HK-2 (cell line): ENCODE results near the gene UBE2E3.
"Not testable (repeated sequence)": the region's sequence is repeated elsewhere in the genome, so short reads cannot be mapped to it uniquely, and the experiment has no call there.

Source experiments
- DNase-seq: peaks from one replicate; pipeline ENCODE4 v3.0.0-alpha.2; 2018; ENCODE audit not compliant: unreplicated experiment

Gene UBE2E3

DNA sequence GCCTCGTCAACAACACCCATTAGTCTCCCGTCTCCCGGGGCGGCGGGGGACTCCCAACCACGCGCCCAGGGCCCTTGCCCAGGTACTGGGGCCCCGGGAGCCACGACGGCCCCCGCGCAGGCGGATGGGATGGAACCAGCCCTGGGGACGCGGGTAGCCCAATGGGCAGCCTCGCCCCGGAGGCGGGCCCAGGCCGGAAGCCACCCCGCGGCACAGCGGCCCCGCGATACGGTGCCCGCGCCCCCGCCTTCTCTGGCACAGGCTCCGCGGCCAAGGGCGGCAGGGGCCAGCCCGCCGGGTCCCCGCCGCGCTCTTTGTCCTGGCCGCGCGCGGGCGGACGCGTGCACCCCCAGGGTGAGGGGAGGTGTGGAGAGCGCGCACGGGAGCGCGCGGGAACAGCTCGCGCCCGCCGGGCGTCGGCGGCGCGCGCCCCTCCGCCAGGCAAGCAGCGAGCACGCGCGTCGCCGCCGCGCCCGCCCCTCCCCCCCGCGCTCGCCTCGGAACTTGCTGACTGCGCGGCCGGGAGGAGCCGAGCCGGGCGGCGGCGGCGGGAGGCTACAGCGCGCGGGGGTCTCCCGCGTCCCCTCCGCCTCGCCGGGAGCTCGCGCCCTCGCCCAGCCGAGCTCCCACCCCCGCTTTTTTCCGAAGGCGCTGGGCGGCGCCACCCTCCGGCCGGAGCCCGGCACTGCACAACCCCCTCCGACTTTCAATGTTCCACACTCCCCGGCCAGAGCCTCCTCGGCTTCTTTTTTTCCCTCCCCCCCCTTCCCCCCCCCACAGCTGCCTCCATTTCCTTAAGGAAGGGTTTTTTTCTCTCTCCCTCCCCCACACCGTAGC lies at the start of gene UBE2E3:
UBE2E3 (plus strand) TSS at position 500 of the 837 bp plus-strand sequence. CDS start 1,438 bp downstream, outside the sequence.
- DNase-seq = peak; percentile 86

DNA sequence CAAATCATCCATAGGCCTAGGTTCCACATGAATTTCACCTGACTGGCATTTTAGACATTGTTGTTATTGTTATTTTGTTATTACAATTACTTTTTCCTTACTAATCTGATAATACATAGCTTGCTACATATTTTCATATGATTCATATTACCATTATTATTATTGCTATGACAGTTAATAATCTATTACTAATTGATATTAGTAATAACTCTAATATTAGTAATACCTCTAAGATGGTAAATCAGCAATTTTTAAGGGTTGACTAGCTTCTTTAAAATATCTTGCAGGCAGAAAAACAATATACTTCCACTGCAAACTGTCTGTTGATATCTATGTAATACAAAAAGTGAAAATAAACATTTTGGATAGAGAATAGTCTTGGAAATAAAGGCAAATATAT lies 48.6 kb upstream of the UBE2E3 start:
- no peak for DNase-seq

DNA sequence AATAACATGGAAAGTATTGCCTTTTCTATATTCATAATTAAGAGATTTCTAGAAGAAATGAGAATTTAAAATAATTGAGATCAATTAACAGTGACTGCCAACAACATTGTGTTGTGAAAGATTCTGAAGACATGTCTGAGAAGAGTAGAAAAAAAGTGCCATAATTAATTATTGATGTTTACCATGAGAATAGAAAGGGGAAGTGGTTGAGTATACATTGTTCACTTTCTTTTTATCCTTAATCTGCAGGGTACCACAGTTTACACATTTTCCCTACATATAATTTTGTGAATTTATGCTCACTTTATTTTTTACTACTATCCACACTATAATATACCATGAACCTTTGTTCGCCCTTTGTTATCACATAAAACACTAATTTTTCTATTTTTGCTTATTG lies 47.1 kb upstream of the UBE2E3 start:
- DNase-seq = no peak

DNA sequence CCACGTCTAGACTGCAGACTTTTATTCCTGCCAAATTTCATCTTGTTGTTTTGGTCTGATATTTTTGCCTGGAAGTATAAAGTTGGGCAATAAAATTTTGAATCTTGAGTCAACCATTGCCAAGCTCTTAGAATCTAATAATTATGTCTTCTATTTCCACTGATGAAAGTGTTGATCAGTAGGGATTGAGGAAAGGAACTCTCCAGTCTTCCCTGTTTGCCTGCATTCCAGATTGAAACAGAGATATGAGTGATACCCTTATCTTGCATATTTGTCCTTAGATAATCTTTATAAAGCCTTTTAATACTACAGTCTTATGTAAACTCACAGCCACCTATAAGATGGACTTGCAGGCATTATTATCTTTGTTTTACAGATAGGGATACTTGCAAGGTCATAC lies 45.5 kb upstream of the UBE2E3 start:
- DNase-seq = no peak

DNA sequence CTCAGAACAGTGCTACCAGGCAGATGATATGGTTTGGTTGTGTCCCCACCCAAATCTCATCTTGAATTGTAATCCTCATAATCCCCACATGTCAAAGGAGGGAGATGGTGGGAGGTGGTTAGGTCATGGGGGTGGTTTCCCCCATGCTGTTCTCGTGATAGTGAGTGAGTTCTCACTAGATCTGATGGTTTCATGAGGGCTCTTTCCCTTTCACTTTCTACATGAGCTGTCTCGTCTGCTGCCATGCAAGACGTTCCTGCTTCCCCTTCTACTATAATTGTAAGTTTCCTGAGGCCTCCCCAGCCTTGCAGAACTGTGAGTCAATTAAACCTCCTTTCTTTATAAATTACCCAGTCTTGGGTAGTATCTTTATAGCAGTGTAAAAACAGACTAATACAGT lies 42.9 kb upstream of the UBE2E3 start:
- DNase-seq = not testable (repeated sequence)

DNA sequence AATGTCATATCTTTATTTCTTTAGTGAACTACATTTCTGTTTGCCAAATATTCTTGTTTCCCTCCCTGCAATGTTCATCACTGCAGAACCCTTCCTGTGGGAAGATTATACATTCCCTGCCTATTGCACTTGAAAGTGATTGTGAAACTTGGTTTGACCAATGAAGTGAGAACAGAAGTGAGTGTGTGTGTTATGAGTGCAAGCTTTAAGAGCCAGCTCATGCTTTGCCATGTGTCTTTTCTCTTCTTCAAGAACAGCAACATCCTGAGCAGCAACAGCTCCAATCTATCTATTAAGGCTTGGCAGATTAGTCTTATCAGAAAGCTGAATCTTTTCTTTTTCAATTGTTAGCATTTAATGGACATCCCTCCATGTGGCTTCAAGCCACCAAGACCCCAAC lies 42.0 kb upstream of the UBE2E3 start:
- no peak for DNase-seq

DNA sequence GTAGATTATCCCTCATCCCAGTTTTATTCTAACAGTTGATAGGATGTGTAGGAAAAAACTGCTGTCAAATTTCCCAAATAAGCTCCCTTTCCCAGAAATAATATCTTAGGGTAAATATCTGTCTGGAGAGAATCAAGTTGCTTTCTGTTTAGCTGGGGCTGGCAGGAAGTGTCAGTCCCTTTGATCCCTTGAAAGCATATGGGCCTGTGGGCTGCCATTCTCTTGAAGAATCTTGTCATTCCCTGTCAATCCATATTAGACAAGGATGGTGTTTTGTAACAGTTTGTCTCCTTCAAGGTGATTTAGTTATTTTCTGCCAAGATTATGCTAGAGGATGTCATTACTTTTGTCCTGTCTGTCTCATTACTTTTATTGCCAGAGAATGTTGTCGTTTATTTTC lies 37.1 kb upstream of the UBE2E3 start:
- DNase-seq = no peak

DNA sequence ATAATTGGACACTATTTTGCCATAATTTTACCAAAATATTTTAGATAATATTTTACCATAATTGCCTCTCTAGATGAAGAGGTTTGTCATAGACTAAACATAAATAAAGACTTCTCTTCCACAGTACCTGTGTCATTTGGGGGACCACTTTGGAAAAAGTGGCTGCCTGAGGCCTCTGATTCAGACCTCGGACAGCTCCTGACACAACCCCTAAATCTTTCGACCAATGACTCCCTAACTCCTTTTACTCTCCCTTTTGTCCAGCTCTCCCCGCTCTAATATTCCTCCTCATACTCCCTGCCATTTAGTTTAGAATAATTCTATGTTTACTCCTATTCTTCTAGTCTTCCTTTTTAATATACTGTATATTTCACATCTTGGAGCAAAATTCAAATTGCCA lies 36.0 kb upstream of the UBE2E3 start:
- DNase-seq = no peak

DNA sequence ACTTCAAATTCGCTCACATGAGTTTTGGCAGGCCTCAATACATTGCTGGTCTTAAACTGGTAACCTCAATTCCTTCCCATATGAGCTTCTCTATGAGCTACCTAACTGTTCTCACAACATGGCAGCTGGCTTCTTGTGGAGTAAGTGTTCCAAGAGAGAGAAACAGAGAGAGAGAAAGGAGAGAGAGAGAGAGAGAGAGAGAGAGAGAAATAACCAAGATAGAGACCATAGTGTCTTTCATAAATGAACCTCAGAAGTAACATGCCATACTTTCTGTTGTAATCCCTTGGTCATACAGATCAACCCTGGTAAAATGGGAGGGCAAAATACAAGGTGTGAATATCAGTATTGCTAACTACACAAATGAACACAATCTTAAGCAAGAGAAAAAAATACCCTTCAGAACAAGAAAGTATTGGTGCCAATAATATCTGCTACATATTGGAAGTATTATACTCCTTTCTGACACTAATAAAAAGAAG lies 33.2 kb upstream of the UBE2E3 start:
- DNase-seq = no peak

DNA sequence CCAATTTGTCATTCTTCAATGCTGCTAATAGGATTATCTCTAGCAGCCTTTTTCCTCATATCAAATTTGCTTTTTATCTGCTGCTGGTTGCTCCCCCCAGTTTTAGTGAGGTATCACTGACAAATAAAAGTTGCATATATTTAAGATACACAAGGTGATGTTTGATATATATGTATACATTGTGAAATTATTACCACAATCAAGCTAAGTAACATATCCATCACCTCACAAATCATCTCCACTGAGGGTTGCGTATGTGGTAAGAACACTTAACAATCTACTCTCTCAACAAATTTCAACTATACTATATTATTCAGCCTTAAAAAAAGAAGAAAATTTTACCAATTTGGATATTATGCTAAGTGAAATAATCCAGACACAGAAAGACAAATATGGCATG lies 30.5 kb upstream of the UBE2E3 start:
- no peak for DNase-seq

DNA sequence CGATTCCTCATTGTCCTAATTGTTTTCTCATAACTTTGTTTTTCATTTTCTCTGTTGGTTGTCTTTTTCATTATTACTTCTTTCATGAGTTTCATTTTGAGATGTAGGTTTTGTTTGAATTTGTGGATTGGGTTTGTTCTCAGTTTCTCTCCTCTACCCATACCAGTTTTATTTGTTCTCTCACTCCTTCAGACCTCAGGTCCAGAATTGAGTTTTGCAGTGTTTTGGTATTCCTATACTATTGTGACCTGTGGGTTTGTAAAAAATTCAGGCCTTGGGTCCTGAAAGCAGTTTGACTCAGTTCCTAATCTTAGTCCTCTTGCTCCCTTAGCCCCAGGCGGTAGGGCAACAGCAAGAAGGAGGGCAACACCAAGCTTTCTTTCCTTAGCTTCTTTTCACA lies 28.3 kb upstream of the UBE2E3 start:
- DNase-seq = no peak

DNA sequence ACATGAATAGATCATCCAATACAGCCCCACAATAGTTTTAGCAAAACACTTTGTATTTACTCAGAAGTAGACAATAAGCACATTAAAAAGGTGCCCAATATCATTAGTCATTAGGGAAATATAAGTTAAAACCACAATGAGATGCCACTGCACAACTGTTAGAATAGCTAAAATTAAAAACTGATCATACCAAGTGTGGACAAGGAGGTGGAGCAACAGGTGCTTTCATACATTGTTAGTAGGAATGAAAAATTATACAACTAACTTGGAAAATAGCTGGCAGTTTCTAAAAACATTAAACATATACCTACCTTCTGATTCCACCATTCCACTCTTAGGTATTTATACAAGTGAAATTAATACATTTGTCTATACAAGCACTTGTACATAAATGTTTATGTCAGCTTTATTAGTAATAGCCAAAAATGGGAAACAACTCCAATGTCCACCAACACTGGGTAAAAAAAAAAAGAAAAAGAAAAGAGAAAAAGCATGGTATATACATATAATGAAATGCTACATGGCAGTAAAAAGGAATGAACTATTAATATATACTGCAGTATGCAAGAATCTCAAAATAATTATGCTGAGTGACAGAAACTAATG lies 27.6 kb upstream of the UBE2E3 start:
- no peak for DNase-seq

DNA sequence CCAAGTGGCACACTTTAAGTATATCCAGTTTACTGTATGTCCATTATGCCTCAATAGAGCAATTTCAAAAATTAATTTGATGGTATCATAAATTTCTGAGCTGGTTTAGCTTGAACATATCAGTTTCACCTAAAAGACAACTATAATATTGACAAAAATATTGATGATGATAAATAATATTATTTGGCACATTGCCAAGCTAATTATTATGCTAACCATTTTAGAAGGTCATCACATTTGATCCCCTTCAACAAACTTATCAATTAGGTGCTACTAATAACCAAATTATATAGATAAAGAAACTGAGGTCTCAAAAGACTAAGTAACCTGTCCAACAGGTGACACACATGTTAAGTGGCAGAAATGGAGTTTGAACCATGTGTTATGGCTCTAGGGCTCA lies 26.9 kb upstream of the UBE2E3 start:
- DNase-seq = no peak

DNA sequence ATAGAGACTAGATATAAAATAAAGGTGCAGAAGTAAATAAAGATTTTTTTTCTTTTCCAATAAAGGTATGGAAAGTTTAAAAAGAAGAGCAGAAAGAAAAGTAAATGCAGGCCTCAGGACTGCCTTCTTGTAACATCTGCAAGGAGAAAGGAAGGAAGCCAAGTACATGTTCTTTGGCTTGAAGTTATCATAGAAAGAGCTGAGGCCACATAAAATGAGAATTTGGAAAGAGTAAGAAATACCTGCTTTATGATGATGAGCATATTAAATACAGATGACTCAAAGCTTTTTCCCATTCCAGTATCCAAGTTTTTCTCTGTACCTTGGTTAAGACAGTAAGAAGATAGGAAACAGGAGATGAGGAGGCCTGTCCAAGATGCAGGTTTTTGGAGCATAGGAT lies 25.3 kb upstream of the UBE2E3 start:
- no peak for DNase-seq

DNA sequence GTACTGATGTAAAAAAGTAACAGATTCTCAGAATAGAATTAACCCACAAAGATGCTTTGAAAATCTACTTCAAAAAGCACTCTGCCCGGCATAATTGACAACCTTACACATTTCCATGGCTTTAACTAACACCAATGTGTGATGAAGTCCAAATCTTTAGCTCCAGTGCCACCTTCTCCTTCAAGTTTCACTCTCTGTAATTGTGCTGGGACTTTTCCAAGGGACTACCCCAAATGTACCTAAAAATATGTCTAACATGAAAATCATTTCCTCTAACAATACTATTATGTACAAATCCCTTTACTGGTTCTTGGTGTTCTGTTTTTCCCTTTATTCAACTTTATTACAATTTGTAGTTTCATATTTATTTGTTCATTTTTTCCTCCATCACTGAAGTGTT lies 20.6 kb upstream of the UBE2E3 start:
- DNase-seq = no peak

DNA sequence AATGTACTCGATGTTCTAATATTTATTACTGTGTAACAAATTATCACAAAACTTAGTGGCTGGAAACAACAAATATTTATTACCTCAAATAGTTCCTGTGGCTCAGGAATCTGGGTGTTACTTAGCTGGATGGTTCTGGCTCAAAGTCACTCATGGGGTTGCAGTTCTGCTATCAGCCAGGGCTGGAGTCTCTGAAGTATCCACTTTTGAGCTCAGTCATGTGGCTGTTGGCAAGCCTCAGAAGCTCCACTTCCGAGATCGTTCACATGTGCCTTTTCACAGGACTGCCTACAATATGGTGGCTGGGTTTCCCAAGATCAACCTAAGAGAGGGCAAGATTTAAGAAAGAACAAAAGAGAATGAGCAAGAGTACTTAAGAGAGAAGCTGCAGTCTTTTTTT lies 19.4 kb upstream of the UBE2E3 start:
- DNase-seq = no peak

DNA sequence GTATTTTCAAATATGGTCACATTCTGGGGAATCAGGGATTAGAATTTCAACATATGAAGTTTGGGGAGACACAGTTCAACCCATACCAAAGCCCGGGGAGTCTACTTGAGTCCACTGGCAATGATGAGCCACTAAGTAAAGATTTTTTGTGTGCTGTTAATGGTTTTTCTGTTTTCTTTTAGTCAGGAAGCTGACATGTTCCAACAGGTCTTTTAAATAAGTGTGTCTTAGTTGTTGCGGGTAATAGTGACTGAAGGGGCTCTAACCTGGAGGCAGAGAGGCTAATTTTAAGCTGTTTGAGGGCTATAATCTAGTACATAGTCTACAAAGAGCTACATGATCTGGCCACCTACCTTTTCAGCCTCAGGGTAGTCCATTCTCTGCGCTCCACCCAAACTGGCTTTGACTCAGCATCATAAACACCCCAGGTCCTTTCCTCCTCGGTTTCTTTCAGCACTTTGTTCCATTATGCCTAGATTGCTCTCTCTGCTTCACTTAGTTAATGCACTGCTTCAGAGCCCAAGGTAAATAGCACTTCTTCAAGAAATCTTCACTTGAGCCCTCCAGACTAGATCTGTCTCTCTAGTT lies 17.6 kb upstream of the UBE2E3 start:
- no peak for DNase-seq

DNA sequence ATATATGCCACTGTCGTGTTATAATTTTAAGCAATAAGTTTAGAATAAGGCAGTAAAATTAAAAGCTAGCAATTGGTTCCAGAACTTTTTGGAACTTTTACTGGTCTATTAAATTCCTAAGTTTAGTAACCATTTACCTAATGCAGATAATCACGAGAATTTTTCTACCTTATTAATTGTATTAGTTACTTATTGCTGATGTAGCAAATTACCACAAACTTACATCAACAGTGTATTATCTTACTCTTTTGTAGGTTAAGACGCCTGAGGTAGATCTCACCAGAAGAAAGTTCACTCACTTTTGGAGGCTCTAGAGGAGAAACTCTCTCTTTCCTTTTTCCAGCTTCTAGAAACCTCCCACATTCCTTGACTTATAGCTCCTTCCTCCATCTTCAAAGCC lies 14.0 kb upstream of the UBE2E3 start:
- DNase-seq = no peak

DNA sequence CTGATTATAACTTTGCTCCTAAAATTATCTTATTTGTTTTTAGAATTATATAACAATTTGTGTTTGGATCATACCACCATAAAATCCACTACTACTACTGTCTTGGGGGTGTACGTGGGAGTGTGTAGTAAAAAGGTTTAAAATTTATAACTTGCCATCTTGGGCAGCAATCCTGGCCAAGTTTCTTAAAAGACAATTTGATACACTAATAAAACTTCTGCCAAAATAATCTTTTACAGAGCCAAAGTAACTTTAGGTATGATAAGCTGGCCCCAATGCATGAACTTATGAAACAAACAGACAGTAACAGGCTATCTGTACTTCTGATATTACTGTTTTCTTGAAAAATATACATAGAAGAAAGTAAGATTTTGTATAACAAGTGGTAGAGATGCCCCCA lies 11.3 kb upstream of the UBE2E3 start:
- no peak for DNase-seq

DNA sequence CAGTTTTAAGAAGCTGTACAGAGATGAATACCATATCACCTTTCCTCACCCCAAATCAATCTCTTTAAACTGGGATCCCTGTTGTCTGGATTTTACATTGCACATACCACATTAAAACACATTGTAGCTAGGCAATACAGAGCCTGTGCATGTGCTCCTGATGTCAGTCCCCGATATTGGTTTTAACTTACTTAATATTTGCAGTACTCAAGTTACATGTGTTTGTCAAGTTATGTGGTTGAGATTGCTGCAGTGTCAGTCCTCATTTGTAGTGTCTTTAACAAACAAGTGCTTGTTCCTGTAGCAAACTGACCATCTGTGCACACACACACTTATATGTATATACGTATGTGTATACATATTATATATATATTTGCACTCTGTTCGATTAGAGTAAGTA lies 10.4 kb upstream of the UBE2E3 start:
- no peak for DNase-seq

DNA sequence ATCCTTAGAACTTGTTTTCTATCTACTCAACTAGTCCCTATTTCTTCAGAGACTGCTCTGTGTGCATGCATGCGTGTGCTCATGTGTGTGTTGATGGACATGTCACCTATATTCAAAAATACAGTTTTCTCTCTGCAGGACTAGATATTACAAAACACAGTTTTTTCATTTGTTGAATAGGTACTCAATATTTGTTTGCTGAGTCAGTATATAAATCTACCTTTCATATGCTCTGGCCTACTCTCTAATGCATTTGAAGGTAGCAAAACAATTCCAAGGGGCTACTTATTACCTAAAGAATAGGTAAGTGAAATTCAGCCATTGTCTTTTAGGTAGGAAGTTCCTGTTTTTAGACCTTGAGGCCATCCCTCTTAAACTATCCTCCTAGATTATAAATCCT lies 8.6 kb upstream of the UBE2E3 start:
- DNase-seq = no peak

DNA sequence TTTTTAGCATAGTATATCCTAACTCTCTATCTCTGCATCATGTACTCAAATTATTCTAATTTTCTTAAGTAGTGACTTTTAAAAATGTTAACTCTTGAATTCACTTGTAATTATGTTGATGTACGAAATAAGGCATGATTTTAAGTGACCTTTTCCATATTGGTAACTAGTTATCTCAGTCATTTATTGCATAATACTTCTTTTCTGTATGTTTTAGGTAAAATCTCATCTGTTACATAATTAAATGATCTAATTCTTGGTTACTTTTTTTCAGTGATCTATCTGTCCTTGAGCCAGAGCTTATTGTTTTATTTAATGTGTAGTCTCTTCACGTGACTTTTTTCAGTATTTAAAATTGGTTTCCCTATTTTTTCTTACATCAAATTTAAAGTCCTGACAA lies 4.8 kb upstream of the UBE2E3 start:
- DNase-seq = no peak
